BLaER1 treated with 17β-estradiol and CSF1 and Interleukin-3, amounts not matched to agents 10 nM and 100 nM (cell line): Measurements from ENCODE around the gene DCDC2B.

Experiments
- H3K27ac ChIP-seq, 11 experiments: shearing (Covaris generic); formaldehyde crosslinking; 2 replicates each; pipeline ENCODE4 v1.8.1; 2022
- H3K27me3 ChIP-seq, 11 experiments: shearing (Covaris generic); formaldehyde crosslinking; 2 replicates each; pipeline ENCODE4 v1.8.1; 2022
- H3K36me3 ChIP-seq, 11 experiments: shearing (Covaris generic); formaldehyde crosslinking; 2 replicates each; pipeline ENCODE4 v1.8.1; 2022
- H3K4me1 ChIP-seq, 10 experiments: shearing (Covaris generic); formaldehyde crosslinking; 2 replicates each; pipeline ENCODE4 v1.8.1; 2022
- H3K4me2 ChIP-seq, 11 experiments: shearing (Covaris generic); formaldehyde crosslinking; 2 replicates each; pipeline ENCODE4 v1.8.1; 2022
- H3K4me3 ChIP-seq, 10 experiments: shearing (Covaris generic); formaldehyde crosslinking; 2 replicates each; pipeline ENCODE4 v1.8.1; 2022
- H3K9ac ChIP-seq, 11 experiments: shearing (Covaris generic); formaldehyde crosslinking; 2 replicates each; pipeline ENCODE4 v1.8.1; 2022
- H3K9me3 ChIP-seq, 11 experiments: shearing (Covaris generic); formaldehyde crosslinking; replicated peaks in 1 of 11; 2 replicates each; pipeline ENCODE4 v1.8.1; 2022
- H4K20me1 ChIP-seq, 11 experiments: shearing (Covaris generic); formaldehyde crosslinking; 2 replicates each; pipeline ENCODE4 v1.8.1; 2022
- Cebpa-rat ChIP-seq, 11 experiments: shearing (Covaris generic); IDR thresholded peaks; 2 replicates each; pipeline ENCODE4 v1.8.1; 2022

Gene DCDC2B

GRCh38 chr1:32215629-32216480 is 7.0 kb downstream of the DCDC2B start:
- no peak for TF ChIP-seq Cebpa-rat (IDR thresholded peaks at IDR 0.05)
- Histone ChIP-seq H3K4me2 (peak overlapping the region in 4 of 11 experiments; percentile 2 to 48 (median 25); a peak in 4 of 22 replicates), H3K36me3 (peaks cover 20 to 58% (median 25%) of the 10 kb centered on the region in 11 experiments; a peak in 20 of 22 replicates), H4K20me1 (peaks cover 0 to 11% (median 0%) of the 10 kb centered on the region in 11 experiments; a peak in 3 of 22 replicates), H3K9ac (peak overlapping the region in 5 of 11 experiments; percentile 20 to 57 (median 29); a peak in 4 of 22 replicates), H3K4me1 (peaks cover 14 to 38% (median 19%) of the 10 kb centered on the region in 10 experiments), H3K4me3 (no peak overlapping the region), H3K27ac (peak overlapping the region in 2 of 11 experiments; percentile 4 to 12; a peak in 2 of 22 replicates), H3K27me3 (no peaks in the 10 kb centered on the region), H3K9me3 (no peaks in the 10 kb centered on the region)

- Histone ChIP-seq H3K27me3 (no peaks in the 10 kb centered on the region), H3K4me2 (peak overlapping the region in 4 of 11 experiments; percentile 2 to 48 (median 25); a peak in 4 of 22 replicates), H3K9me3 (no peaks in the 10 kb centered on the region), H3K36me3 (peaks cover 20 to 58% (median 25%) of the 10 kb centered on the region in 11 experiments; a peak in 20 of 22 replicates), H4K20me1 (peaks cover 0 to 11% (median 0%) of the 10 kb centered on the region in 11 experiments; a peak in 3 of 22 replicates), H3K27ac (0 out of 22 replicates have a peak overlapping the region, but pooled peaks of 1 of the 11 experiments have one; percentile 12), H3K4me1 (peaks cover 21 to 45% (median 26%) of the 10 kb centered on the region in 10 experiments), H3K9ac (peak overlapping the region in 4 of 11 experiments; percentile 7 to 57 (median 18); a peak in 2 of 22 replicates), H3K4me3 (no peak overlapping the region)
- no peak for TF ChIP-seq Cebpa-rat (IDR thresholded peaks at IDR 0.05)
These were observed 7.7 kb downstream of the DCDC2B start for GRCh38 chr1:32216566-32216965.

GRCh38 chr1:32219022-32219421 is 10.1 kb downstream of the DCDC2B start:
- no peak for TF ChIP-seq Cebpa-rat (IDR thresholded peaks at IDR 0.05)
- Histone ChIP-seq H3K4me1 (peaks cover 36 to 59% (median 42%) of the 10 kb centered on the region in 10 experiments), H3K36me3 (peaks cover 25 to 59% (median 30%) of the 10 kb centered on the region in 11 experiments)

GRCh38 chr1:32220746-32221580 is 12.1 kb downstream of the DCDC2B start:
- Histone ChIP-seq H3K9me3 (no peaks in the 10 kb centered on the region), H4K20me1 (peaks cover 0 to 29% (median 5%) of the 10 kb centered on the region in 11 experiments; a peak in 8 of 22 replicates), H3K27me3 (no peaks in the 10 kb centered on the region), H3K4me2 (peak overlapping the region; percentile 84 to 99 (median 94)), H3K4me3 (peak overlapping the region; percentile 75 to 94 (median 82)), H3K9ac (peak overlapping the region; percentile 53 to 94 (median 91)), H3K36me3 (peaks cover 33 to 61% (median 40%) of the 10 kb centered on the region in 11 experiments), H3K4me1 (peaks cover 40 to 54% (median 46%) of the 10 kb centered on the region in 10 experiments), H3K27ac (peak overlapping the region; percentile 83 to 93 (median 90); a peak in 20 of 22 replicates)
- no peak for TF ChIP-seq Cebpa-rat (IDR thresholded peaks at IDR 0.05)

More at GRCh38 chr1:32219022-32219421, 10.1 kb downstream of the DCDC2B start:
- no peak overlapping the region for H3K9ac ChIP-seq
- no peak overlapping the region for H3K4me3 ChIP-seq
- peak overlapping the region in 2 of 11 experiments; percentile 15 to 18; a peak in 2 of 22 replicates for H3K27ac ChIP-seq
- H4K20me1 ChIP-seq = peaks cover 0 to 14% (median 1%) of the 10 kb centered on the region in 11 experiments; a peak in 7 of 22 replicates
- H3K27me3 ChIP-seq = no peaks in the 10 kb centered on the region
- peak overlapping the region in 1 of 11 experiments; percentile 85; a peak in 1 of 22 replicates for H3K4me2 ChIP-seq
- H3K9me3 ChIP-seq = no peaks in the 10 kb centered on the region

- Histone ChIP-seq H3K27me3 (no peaks in the 10 kb centered on the region), H3K4me2 (peak overlapping the region; percentile 84 to 99 (median 94)), H3K36me3 (peaks cover 34 to 61% (median 40%) of the 10 kb centered on the region in 11 experiments), H4K20me1 (peaks cover 0 to 35% (median 7%) of the 10 kb centered on the region in 11 experiments; a peak in 9 of 22 replicates), H3K27ac (peak overlapping the region; percentile 83 to 93 (median 90); a peak in 21 of 22 replicates), H3K9ac (peak overlapping the region; percentile 80 to 94 (median 92)), H3K9me3 (no peaks in the 10 kb centered on the region), H3K4me1 (peaks cover 40 to 48% (median 44%) of the 10 kb centered on the region in 10 experiments), H3K4me3 (peak overlapping the region; percentile 75 to 94 (median 82))
- no peak for TF ChIP-seq Cebpa-rat (IDR thresholded peaks at IDR 0.05)
These were observed 12.7 kb downstream of the DCDC2B start for GRCh38 chr1:32221581-32221979.

GRCh38 chr1:32221980-32222755 is 13.3 kb downstream of the DCDC2B start, which contains the start of the genes EIF3I and TMEM234:
TSS of gene EIF3I (plus strand) at chr1:32222407. CDS start at chr1:32222442, 35 bp downstream.
TSS of gene TMEM234 (minus strand) at chr1:32222353. CDS start at chr1:32222322, 31 bp downstream.
- Histone ChIP-seq H3K27me3 (no peaks in the 10 kb centered on the region), H3K4me1 (peaks cover 36 to 47% (median 44%) of the 10 kb centered on the region in 10 experiments), H3K9me3 (no peaks in the 10 kb centered on the region), H3K4me3 (peak within 1 kb of the TSS; percentile 75 to 94 (median 82)), H3K9ac (peak within 1 kb of the TSS; percentile 80 to 94 (median 92)), H3K36me3 (peaks cover 36 to 61% (median 40%) of the 10 kb centered on the region in 11 experiments), H3K4me2 (peak within 1 kb of the TSS; percentile 84 to 99 (median 94)), H3K27ac (peak within 1 kb of the TSS; percentile 83 to 93 (median 90)), H4K20me1 (peaks cover 0 to 41% (median 7%) of the 10 kb centered on the region in 11 experiments; a peak in 11 of 22 replicates)
- no peak for TF ChIP-seq Cebpa-rat (IDR thresholded peaks at IDR 0.05)

- Histone ChIP-seq H3K27me3 (no peaks in the 10 kb centered on the region), H3K4me1 (peaks cover 36 to 47% (median 44%) of the 10 kb centered on the region in 10 experiments), H3K9ac (peak overlapping the region; percentile 80 to 94 (median 92); a peak in 21 of 22 replicates), H4K20me1 (peaks cover 0 to 55% (median 14%) of the 10 kb centered on the region in 11 experiments; a peak in 13 of 22 replicates), H3K4me2 (peak overlapping the region; percentile 84 to 99 (median 94)), H3K9me3 (no peaks in the 10 kb centered on the region), H3K4me3 (peak overlapping the region in 9 of 10 experiments; percentile 75 to 94 (median 82); a peak in 15 of 20 replicates), H3K36me3 (peaks cover 52 to 66% (median 53%) of the 10 kb centered on the region in 11 experiments), H3K27ac (peak overlapping the region in 6 of 11 experiments; percentile 83 to 93 (median 92); a peak in 8 of 22 replicates)
- TF ChIP-seq Cebpa-rat (IDR thresholded peaks at IDR 0.05) = no peak
These were observed 14.8 kb downstream of the DCDC2B start for GRCh38 chr1:32223683-32224082.
